Neural progenitor cell (in vitro differentiated cells): Measurements from ENCODE around the gene NKD1. TPM values are rescaled to one million over a fixed set of nuclear protein-coding genes. Genes with fewer than 3 reads are reported as not detected.
A peak's percentile ranks its signal among the peaks of the same experiment; 100 is the strongest.

Experiments
- DNase-seq: peaks from one replicate; pipeline ENCODE4 v3.0.0-alpha.2; 2016; ENCODE audit warnings: low spot score
- H2AFZ ChIP-seq: fragments of 200-600 bp; sonication (generic); replicated peaks from 2 replicates; pipeline ENCODE4 v1.6.1; 2016; ENCODE audit warnings: antibody characterized with exemption
- H3F3A ChIP-seq: fragments of 200-600 bp; sonication (generic); 2 replicates; pipeline ENCODE4 v1.6.1; 2016; ENCODE audit warnings: antibody characterized with exemption, low read depth
- H3K27ac ChIP-seq: fragments of 200-600 bp; sonication (generic); 2 replicates; pipeline ENCODE4 v1.5.1; 2016; ENCODE audit warnings: mild to moderate bottlenecking
- H3K27me3 ChIP-seq: fragments of 200-600 bp; sonication (generic); 2 replicates; pipeline ENCODE4 v1.6.1; 2016; ENCODE audit warnings: mild to moderate bottlenecking, moderate library complexity
- H3K36me3 ChIP-seq: fragments of 200-600 bp; sonication (generic); 2 replicates; pipeline ENCODE4 v1.5.1; 2016
- H3K4me1 ChIP-seq: fragments of 200-600 bp; sonication (generic); 2 replicates; pipeline ENCODE4 v1.6.1; 2016; ENCODE audit warnings: mixed run types
- H3K4me2 ChIP-seq: fragments of 200-600 bp; sonication (generic); 2 replicates; pipeline ENCODE4 v1.6.1; 2016
- H3K4me3 ChIP-seq: fragments of 200-600 bp; sonication (generic); 2 replicates; pipeline ENCODE4 v1.5.1; 2016
- H3K79me2 ChIP-seq: fragments of 200-600 bp; sonication (generic); 2 replicates; pipeline ENCODE4 v1.6.1; 2016; ENCODE audit warnings: low read depth
- H3K9ac ChIP-seq: fragments of 200-600 bp; sonication (generic); 2 replicates; pipeline ENCODE4 v1.6.1; 2016
- H3K9me3 ChIP-seq: fragments of 200-600 bp; sonication (generic); 2 replicates; pipeline ENCODE4 v1.5.1; 2016; ENCODE audit warnings: low read depth
- H4K20me1 ChIP-seq: fragments of 200-600 bp; sonication (generic); 2 replicates; pipeline ENCODE4 v1.6.1; 2016; ENCODE audit warnings: low read depth
- H3K27ac Mint-ChIP-seq: 3 replicates; pipeline ENCODE4 v1.8.0; 2021; ENCODE audit warnings: mixed read lengths
- H3K27me3 Mint-ChIP-seq: 2 replicates; pipeline ENCODE4 v1.8.0; 2022; ENCODE audit warnings: low read depth, mild to moderate bottlenecking, inconsistent platforms, moderate library complexity, mixed read lengths; ENCODE audit not compliant: insufficient read depth
- H3K36me3 Mint-ChIP-seq: 3 replicates; pipeline ENCODE4 v1.8.0; 2021; ENCODE audit warnings: mixed read lengths
- H3K4me1 Mint-ChIP-seq: 3 replicates; pipeline ENCODE4 v1.8.0; 2021; ENCODE audit warnings: mixed read lengths
- H3K4me3 Mint-ChIP-seq: 3 replicates; pipeline ENCODE4 v1.8.0; 2021; ENCODE audit warnings: mild to moderate bottlenecking, moderate library complexity, mixed read lengths
- H3K9me3 Mint-ChIP-seq: 3 replicates; pipeline ENCODE4 v1.8.0; 2020; ENCODE audit warnings: mixed read lengths
- CTCF ChIP-seq: fragments of 200-600 bp; sonication (generic); IDR thresholded peaks from 2 replicates; pipeline ENCODE4 v1.5.1; 2017; ENCODE audit warnings: antibody characterized with exemption, mild to moderate bottlenecking
- EZH2 ChIP-seq: fragments of 200-600 bp; sonication (generic); IDR thresholded peaks from 2 replicates; pipeline ENCODE4 v1.6.1; 2017; ENCODE audit warnings: antibody characterized with exemption, mild to moderate bottlenecking, moderate library complexity
- EZH2phosphoT487 ChIP-seq: fragments of 200-600 bp; sonication (generic); IDR thresholded peaks from 2 replicates; pipeline ENCODE4 v1.6.1; 2017; ENCODE audit warnings: antibody characterized with exemption
- total RNA-seq: library from RNA; depleted of rRNA; stranded (reverse); fragments of >200 nt; gene quantifications from 2 replicates; pipeline ENCODE4 v1.2.3, GENCODE V29; 2015; ENCODE audit warnings: low replicate concordance

NKD1 gene
- total RNA-seq, 1 donor from 2014 or later: 5.3 TPM

DNA sequence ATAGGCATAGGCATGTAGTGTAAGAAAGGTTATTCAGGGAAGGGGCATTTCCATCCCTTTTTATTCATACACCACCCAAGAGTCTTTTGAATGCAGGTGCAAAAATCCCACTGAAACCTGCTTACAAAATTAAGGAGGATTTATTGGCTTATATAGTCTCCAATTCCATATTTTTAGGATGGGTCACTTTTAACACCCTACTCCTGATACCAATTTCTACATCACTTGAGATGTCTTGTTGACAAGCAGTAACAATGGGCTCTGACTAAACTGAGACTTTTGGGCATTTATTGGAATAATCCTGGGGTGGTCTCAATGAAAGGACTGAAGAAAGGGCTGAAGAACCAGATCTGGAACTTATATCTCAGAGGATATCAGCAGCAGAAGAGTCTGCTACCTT, 18.9 kb upstream of the NKD1 start:
- Histone ChIP-seq H3K4me2 (no peak overlapping the region), H3K4me1 (no peaks in the 10 kb centered on the region), H3K27ac (no peak overlapping the region), H3K27me3 (no peaks in the 10 kb centered on the region), H2AFZ (no peak overlapping the region), H3K9ac (no peak overlapping the region), H3F3A (no peaks in the 10 kb centered on the region), H3K79me2 (no peaks in the 10 kb centered on the region), H3K36me3 (no peaks in the 10 kb centered on the region), H3K9me3 (no peaks in the 10 kb centered on the region), H3K4me3 (no peak overlapping the region), H4K20me1 (no peaks in the 10 kb centered on the region)
- Mint-ChIP-seq H3K36me3 (no peaks in the 10 kb centered on the region), H3K4me1 (peaks cover 5% of the 10 kb centered on the region), H3K27ac (no peak overlapping the region), H3K9me3 (peaks cover 25% of the 10 kb centered on the region), H3K4me3 (no peak overlapping the region), H3K27me3 (peaks cover 20% of the 10 kb centered on the region)
- DNase-seq: no peak
- TF ChIP-seq EZH2phosphoT487 (no peak), CTCF (no peak), EZH2 (no peak)

DNA sequence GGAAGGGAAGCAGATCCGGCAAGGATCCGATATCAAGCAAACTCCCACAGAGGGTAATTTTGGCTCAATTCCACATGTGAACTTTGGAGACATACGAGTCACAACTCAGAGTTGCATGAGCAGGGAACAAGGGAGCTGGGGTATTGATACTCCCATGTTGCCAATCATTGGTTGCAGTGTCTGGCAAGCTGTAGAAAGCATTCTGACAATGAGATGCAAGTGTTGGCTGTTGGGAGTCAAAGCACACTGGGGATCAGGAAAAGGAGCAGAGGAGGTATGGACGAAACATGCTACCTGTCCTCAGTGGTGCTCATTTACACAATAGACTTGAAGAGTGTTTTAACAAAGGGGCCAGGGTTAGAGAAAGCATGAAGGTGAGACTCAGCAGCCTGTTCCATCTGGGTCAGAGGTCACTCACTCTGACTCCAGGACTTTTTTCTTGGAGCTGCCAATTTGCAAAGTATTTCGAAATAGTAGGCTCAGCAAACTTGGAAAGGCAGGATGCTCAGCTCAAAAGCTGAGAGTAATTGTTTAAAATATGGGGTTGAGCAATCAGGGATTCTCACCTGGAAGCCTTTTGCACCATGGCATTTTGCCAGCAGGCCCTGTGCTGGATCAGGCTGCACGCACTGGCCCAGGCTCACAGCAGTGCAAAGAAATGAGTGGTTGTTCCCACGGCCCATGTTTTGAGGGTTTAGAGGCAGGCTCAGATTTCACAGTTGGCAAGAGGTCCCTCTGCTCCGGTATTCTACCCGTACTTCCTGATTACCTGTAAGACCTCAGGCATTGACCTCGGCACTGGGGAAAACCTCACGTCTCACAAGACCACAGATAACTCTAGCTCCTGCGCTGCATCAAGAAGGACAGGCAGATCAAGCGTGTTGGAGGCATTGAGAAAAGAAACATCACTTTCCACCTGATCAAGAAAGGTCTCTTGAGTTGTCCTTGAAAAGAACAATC, 17.6 kb upstream of the NKD1 start:
- DNase-seq: no peak

GRCh38 chr16:50531359-50531758, 16.8 kb upstream of the NKD1 start:
- H3K27me3 ChIP-seq: no peaks in the 10 kb centered on the region
- H3K4me1 ChIP-seq: no peaks in the 10 kb centered on the region
- H3K27me3 Mint-ChIP-seq: peaks cover 14% of the 10 kb centered on the region
- TF ChIP-seq EZH2phosphoT487: no peak
- no peak for TF ChIP-seq CTCF
- no peak for TF ChIP-seq EZH2
- no peak for DNase-seq
- no peaks in the 10 kb centered on the region for H4K20me1 ChIP-seq
- no peaks in the 10 kb centered on the region for H3K9me3 ChIP-seq
- H3K4me3 Mint-ChIP-seq: no peak overlapping the region
- no peak overlapping the region for H2AFZ ChIP-seq
- H3K27ac ChIP-seq: no peak overlapping the region
- no peaks in the 10 kb centered on the region for H3K79me2 ChIP-seq
- no peak overlapping the region for H3K4me2 ChIP-seq
- H3K4me1 Mint-ChIP-seq: peaks cover 5% of the 10 kb centered on the region
- H3F3A ChIP-seq: no peaks in the 10 kb centered on the region
- H3K4me3 ChIP-seq: no peak overlapping the region
- H3K36me3 Mint-ChIP-seq: no peaks in the 10 kb centered on the region
- no peak overlapping the region for H3K27ac Mint-ChIP-seq
- no peaks in the 10 kb centered on the region for H3K36me3 ChIP-seq
- H3K9me3 Mint-ChIP-seq: peaks cover 28% of the 10 kb centered on the region
- no peak overlapping the region for H3K9ac ChIP-seq

More for the DNA sequence above, 17.6 kb upstream of the NKD1 start:
- Histone ChIP-seq H2AFZ (no peak overlapping the region), H3K4me3 (no peak overlapping the region), H3K36me3 (no peaks in the 10 kb centered on the region), H3K27ac (no peak overlapping the region), H3K9me3 (no peaks in the 10 kb centered on the region), H3K4me2 (no peak overlapping the region), H3K79me2 (no peaks in the 10 kb centered on the region), H4K20me1 (no peaks in the 10 kb centered on the region), H3K9ac (no peak overlapping the region), H3K27me3 (no peaks in the 10 kb centered on the region), H3F3A (no peaks in the 10 kb centered on the region), H3K4me1 (no peaks in the 10 kb centered on the region)
- no peak for TF ChIP-seq EZH2
- no peak for TF ChIP-seq EZH2phosphoT487
- no peak for TF ChIP-seq CTCF
- H3K27me3 Mint-ChIP-seq: peaks cover 14% of the 10 kb centered on the region
- H3K36me3 Mint-ChIP-seq: no peaks in the 10 kb centered on the region
- H3K9me3 Mint-ChIP-seq: peaks cover 25% of the 10 kb centered on the region
- H3K4me3 Mint-ChIP-seq: no peak overlapping the region
- H3K4me1 Mint-ChIP-seq: peaks cover 5% of the 10 kb centered on the region
- H3K27ac Mint-ChIP-seq: peak overlapping the region; percentile 71
